Calu3 (cell line): ENCODE results near the gene PAK4. TPM values are rescaled to one million over a fixed set of nuclear protein-coding genes. Genes with fewer than 3 reads are reported as not detected.

Experiments used
- BruUV-seq: library from RNA; stranded (reverse); fragments of 400-500 nt; replicated peaks from 2 replicates; lab custom pipeline; 2021; lab: Mats Ljungman, UMichigan
- CTCF ChIA-PET: fragments of 300-600 bp; sonication (Branson Sonifier 250); formaldehyde crosslinking; loops from one replicate; lab custom pipeline; 2022; ENCODE audit warnings: antibody characterized with exemption; lab: Charles Lee
- DNase-seq: peaks from one replicate; pipeline ENCODE4 v3.0.0; 2022
- H3K27ac Mint-ChIP-seq: one replicate; pipeline ENCODE4 v1.8.0; 2022; ENCODE audit warnings: mixed read lengths; ENCODE audit not compliant: unreplicated experiment
- H3K27me3 Mint-ChIP-seq: one replicate; pipeline ENCODE4 v1.8.0; 2022; ENCODE audit warnings: mixed read lengths; ENCODE audit not compliant: unreplicated experiment
- H3K36me3 Mint-ChIP-seq: one replicate; pipeline ENCODE4 v1.8.0; 2022; ENCODE audit warnings: mild to moderate bottlenecking, moderate library complexity, mixed read lengths; ENCODE audit not compliant: insufficient read depth, unreplicated experiment
- H3K4me1 Mint-ChIP-seq: one replicate; pipeline ENCODE4 v1.8.0; 2022; ENCODE audit warnings: mild to moderate bottlenecking, low read depth, mixed read lengths; ENCODE audit not compliant: unreplicated experiment
- H3K4me3 Mint-ChIP-seq: one replicate; pipeline ENCODE4 v1.8.0; 2022; ENCODE audit warnings: mild to moderate bottlenecking, low read depth, moderate library complexity, mixed read lengths; ENCODE audit not compliant: unreplicated experiment
- H3K9me3 Mint-ChIP-seq: one replicate; pipeline ENCODE4 v1.8.0; 2022; ENCODE audit warnings: low read depth, mixed read lengths; ENCODE audit not compliant: unreplicated experiment
- CTCF ChIP-seq: fragments of 200-600 bp; IDR thresholded peaks from one replicate; pipeline ENCODE4 v1.8.0; 2022; ENCODE audit warnings: antibody characterized with exemption; ENCODE audit not compliant: unreplicated experiment
- intact Hi-C: fragments of 100-400 bp; cut with micrococcal nuclease; formaldehyde crosslinking; loops from one replicate; pipeline ENCODE4 v1.10.0; 2022; ENCODE audit not compliant: unreplicated experiment
- total RNA-seq: library from RNA; stranded (reverse); gene quantifications from 2 replicates; pipeline ENCODE4 v1.2.3, GENCODE V29; 2022

PAK4 gene
- total RNA-seq, 1 experiment from 2014 or later, result 75.7 TPM

- BruUV-seq, result no TSS peak
- TF ChIP-seq CTCF, result no peak
- H3K4me1 Mint-ChIP-seq, result peaks cover 8% of the 10 kb centered on the region
- H3K27ac Mint-ChIP-seq, result no peak overlapping the region
- H3K36me3 Mint-ChIP-seq, result peaks cover 55% of the 10 kb centered on the region
- H3K27me3 Mint-ChIP-seq, result no peaks in the 10 kb centered on the region
- CTCF ChIA-PET, result no interaction called here
- intact Hi-C loops, result no loop called here
- H3K9me3 Mint-ChIP-seq, result no peaks in the 10 kb centered on the region
- H3K4me3 Mint-ChIP-seq, result no peak overlapping the region
- DNase-seq, result no peak
Observed at GRCh38 chr19:39173502-39173991, 48.0 kb downstream of the PAK4 start.

DNA sequence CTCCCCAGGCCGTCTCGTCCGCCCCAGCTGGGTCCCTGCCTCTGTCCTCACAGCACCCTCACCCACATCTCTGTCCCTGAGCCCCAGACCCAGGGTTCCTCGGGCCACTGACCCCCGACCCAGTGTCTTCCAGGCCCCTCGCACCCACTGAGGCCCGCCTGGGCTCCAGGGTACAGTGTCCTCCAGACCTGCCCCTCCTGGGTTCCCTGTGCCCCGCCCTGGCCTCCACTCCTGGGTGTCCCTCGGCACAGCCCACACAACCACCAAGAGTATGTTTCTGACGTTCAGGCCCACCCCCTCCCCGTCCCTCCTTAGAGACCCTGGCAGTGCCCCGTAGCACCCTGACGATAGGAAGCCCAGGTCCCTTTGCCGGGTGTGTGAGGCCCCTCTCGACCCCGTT is 48.6 kb downstream of the PAK4 start:
- no peaks in the 10 kb centered on the region for H3K9me3 Mint-ChIP-seq
- DNase-seq, result no peak
- peaks cover 55% of the 10 kb centered on the region for H3K36me3 Mint-ChIP-seq
- H3K27ac Mint-ChIP-seq, result peak overlapping the region; percentile 40
- H3K4me3 Mint-ChIP-seq, result no peak overlapping the region
- intact Hi-C loops, result no loop called here
- peaks cover 2% of the 10 kb centered on the region for H3K4me1 Mint-ChIP-seq
- no TSS peak for BruUV-seq
- CTCF ChIA-PET, result no interaction called here
- H3K27me3 Mint-ChIP-seq, result no peaks in the 10 kb centered on the region
- TF ChIP-seq CTCF, result no peak

DNA sequence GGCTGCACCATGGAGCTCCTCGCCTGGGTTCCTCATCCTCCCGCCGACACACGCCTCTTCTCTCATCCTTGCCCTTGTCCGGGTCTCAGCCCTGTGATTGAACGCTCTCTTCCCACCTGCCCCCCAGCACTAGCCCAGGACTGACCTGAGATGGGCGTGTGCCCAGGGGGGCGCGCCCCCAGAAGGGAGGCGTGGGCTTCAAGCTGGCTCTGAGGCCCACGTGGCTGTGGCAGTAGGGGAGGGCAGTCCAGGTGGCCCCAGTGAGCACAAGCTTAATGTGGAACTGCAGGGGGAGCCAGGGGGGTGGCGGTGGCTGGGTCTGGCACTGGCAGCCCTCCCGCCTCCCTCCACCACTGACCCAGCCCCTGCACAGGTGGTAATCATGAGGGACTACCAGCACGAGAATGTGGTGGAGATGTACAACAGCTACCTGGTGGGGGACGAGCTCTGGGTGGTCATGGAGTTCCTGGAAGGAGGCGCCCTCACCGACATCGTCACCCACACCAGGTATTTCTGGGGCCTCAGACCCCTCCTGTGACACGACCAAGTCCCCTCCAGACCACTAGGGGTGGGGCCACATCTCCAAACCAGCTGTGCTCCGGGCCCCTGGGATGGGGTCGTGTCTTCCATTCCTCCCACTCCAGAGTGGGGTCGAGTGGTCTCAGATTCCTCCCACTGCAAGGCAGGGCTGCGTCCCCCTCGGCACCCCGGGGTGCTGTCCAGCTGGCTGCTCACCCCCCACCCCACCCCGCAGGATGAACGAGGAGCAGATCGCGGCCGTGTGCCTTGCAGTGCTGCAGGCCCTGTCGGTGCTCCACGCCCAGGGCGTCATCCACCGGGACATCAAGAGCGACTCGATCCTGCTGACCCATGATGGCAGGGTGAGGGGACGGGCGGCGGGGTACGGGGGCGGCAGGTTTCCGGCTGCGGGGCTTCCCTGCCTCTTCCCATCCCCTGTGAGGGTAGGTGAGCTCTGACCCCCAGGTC is 49.3 kb downstream of the PAK4 start:
- peaks cover 56% of the 10 kb centered on the region for H3K36me3 Mint-ChIP-seq
- DNase-seq, result no peak
- TF ChIP-seq CTCF, result no peak
- CTCF ChIA-PET, result interaction anchor here (0.6 kb wide), 1 partner anchor 112 kb away, joined by 5 read pairs; no protein-coding TSS in a partner anchor
- H3K27ac Mint-ChIP-seq, result peak overlapping the region; percentile 40
- no peaks in the 10 kb centered on the region for H3K27me3 Mint-ChIP-seq
- H3K9me3 Mint-ChIP-seq, result no peaks in the 10 kb centered on the region
- intact Hi-C loops, result no loop called here
- H3K4me3 Mint-ChIP-seq, result no peak overlapping the region
- no TSS peak for BruUV-seq
- H3K4me1 Mint-ChIP-seq, result no peaks in the 10 kb centered on the region

- H3K9me3 Mint-ChIP-seq, result no peaks in the 10 kb centered on the region
- H3K4me1 Mint-ChIP-seq, result no peaks in the 10 kb centered on the region
- H3K27ac Mint-ChIP-seq, result no peak overlapping the region
- no peak overlapping the region for H3K4me3 Mint-ChIP-seq
- intact Hi-C loops, result no loop called here
- TF ChIP-seq CTCF, result no peak
- DNase-seq, result no peak
- H3K36me3 Mint-ChIP-seq, result peaks cover 55% of the 10 kb centered on the region
- CTCF ChIA-PET, result interaction anchor here (0.6 kb wide), 1 partner anchor 113 kb away, joined by 5 read pairs; no protein-coding TSS in a partner anchor
- no TSS peak for BruUV-seq
- H3K27me3 Mint-ChIP-seq, result no peaks in the 10 kb centered on the region
Observed at GRCh38 chr19:39175564-39175963, 50.0 kb downstream of the PAK4 start.
